Colonic mucosa (tissue), 4 donors: ENCODE data around the gene PDIA6. TPM values are rescaled to one million over a fixed set of nuclear protein-coding genes. Genes with fewer than 3 reads are reported as not detected.

Source experiments
- DNase-seq: peaks from one replicate; pipeline ENCODE4 v3.0.0-alpha.2; 2020
- H3K27ac ChIP-seq: fragments of 200-600 bp; one replicate; pipeline ENCODE4 v1.8.0; 2021
- H3K27me3 ChIP-seq: fragments of 200-600 bp; one replicate; pipeline ENCODE4 v1.8.0; 2021
- H3K36me3 ChIP-seq: fragments of 200-600 bp; one replicate; pipeline ENCODE4 v1.8.0; 2021
- H3K4me1 ChIP-seq: fragments of 200-600 bp; one replicate; pipeline ENCODE4 v1.8.0; 2021; ENCODE audit warnings: mild to moderate bottlenecking
- H3K4me3 ChIP-seq: fragments of 200-600 bp; one replicate; pipeline ENCODE4 v1.8.0; 2021
- H3K9ac ChIP-seq, 2 donors: one replicate each; pipeline ENCODE4 v1.7.0; 2013; ENCODE audit warnings: control low read depth in 2 of 2, low read depth in 2 of 2, low read length in 2 of 2
- H3K9me3 ChIP-seq: fragments of 200-600 bp; one replicate; pipeline ENCODE4 v1.8.0; 2021
- intact Hi-C: fragments of 100-400 bp; cut with DNase I; formaldehyde crosslinking; loops from one replicate; pipeline ENCODE4 v1.14.1; 2022
- total RNA-seq, 2 donors: library from RNA; stranded (reverse); fragmentation: NEBNext Ultra II Directional in 1 of 2; extraction: Animal tissue kit (Norgen Biotek cat#: 25700) in 1 of 2; gene quantifications; one replicate each; pipeline ENCODE4 v1.2.1, GENCODE V29; 2021
- TF ChIP-seq, protein P1 (sequence below): fragments of 200-600 bp; IDR thresholded peaks from one replicate; pipeline ENCODE4 v1.8.0; 2022; ENCODE audit warnings: antibody characterized with exemption, mild to moderate bottlenecking
- donor health status: healthy.
- donor health status: DM: no; HTN: no; CAD: no.
- donor health status: DM: no; HTN: no; CAD: no.

The PDIA6 gene
- total RNA-seq, 2 donors from 2014 or later = 180 to 347 TPM

DNA sequence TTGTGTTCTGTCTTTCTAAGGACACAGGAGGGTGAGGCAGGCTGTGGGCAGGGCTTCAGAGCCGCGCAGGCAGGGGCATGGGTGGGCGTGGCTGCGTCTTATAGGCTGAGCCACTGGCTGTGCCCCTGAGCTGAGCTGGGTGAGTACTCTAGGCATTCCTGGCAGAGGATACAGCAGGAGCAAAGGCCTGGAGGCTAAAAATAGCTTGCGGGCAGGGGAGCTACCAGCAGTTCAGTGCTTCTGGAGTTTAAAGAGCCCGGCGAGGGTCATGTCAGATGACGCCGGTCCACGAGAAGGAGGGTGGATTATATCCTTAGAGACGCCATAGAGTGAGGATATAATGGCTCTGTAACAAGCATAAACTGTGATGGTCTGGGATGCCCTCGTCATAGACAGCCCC lies 31.5 kb upstream of the PDIA6 start:
- intact Hi-C loops = no loop called here
- no peaks in the 10 kb centered on the region for H3K9me3 ChIP-seq
- H3K9ac ChIP-seq = no peak overlapping the region
- DNase-seq = peak; percentile 89
- no peaks in the 10 kb centered on the region for H3K27me3 ChIP-seq
- H3K4me3 ChIP-seq = no peak overlapping the region
- H3K4me1 ChIP-seq = no peaks in the 10 kb centered on the region
- H3K36me3 ChIP-seq = no peaks in the 10 kb centered on the region
- TF ChIP-seq, protein P1, sequence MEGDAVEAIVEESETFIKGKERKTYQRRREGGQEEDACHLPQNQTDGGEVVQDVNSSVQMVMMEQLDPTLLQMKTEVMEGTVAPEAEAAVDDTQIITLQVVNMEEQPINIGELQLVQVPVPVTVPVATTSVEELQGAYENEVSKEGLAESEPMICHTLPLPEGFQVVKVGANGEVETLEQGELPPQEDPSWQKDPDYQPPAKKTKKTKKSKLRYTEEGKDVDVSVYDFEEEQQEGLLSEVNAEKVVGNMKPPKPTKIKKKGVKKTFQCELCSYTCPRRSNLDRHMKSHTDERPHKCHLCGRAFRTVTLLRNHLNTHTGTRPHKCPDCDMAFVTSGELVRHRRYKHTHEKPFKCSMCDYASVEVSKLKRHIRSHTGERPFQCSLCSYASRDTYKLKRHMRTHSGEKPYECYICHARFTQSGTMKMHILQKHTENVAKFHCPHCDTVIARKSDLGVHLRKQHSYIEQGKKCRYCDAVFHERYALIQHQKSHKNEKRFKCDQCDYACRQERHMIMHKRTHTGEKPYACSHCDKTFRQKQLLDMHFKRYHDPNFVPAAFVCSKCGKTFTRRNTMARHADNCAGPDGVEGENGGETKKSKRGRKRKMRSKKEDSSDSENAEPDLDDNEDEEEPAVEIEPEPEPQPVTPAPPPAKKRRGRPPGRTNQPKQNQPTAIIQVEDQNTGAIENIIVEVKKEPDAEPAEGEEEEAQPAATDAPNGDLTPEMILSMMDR = no peak
- H3K27ac ChIP-seq = peak overlapping the region; percentile 50

DNA sequence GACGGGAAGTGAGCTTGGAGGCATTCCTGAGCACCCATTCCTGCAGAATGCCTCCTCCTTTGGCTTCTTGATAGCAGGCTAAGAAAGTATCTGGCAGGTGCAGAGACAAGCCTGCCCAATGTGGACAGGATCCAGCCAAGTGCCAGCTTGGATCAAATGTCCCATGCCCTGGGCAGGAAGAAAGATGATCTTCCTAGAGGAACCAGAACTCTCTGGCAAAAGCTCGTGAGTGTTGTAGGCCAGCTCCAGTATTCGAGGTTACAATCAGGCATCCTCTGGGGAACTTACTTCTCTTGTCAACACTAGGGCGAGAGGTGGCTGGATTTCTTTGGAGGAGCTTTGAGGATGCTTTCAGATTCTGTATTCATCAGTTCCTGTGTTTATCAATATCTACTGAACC lies 29.9 kb upstream of the PDIA6 start:
- H3K27ac ChIP-seq = no peak overlapping the region
- no peak for DNase-seq
- no peaks in the 10 kb centered on the region for H3K9me3 ChIP-seq
- no peak overlapping the region for H3K9ac ChIP-seq
- H3K4me3 ChIP-seq = no peak overlapping the region
- H3K27me3 ChIP-seq = no peaks in the 10 kb centered on the region
- intact Hi-C loops = no loop called here
- H3K4me1 ChIP-seq = no peaks in the 10 kb centered on the region
- TF ChIP-seq, protein P1 = no peak
- no peaks in the 10 kb centered on the region for H3K36me3 ChIP-seq

DNA sequence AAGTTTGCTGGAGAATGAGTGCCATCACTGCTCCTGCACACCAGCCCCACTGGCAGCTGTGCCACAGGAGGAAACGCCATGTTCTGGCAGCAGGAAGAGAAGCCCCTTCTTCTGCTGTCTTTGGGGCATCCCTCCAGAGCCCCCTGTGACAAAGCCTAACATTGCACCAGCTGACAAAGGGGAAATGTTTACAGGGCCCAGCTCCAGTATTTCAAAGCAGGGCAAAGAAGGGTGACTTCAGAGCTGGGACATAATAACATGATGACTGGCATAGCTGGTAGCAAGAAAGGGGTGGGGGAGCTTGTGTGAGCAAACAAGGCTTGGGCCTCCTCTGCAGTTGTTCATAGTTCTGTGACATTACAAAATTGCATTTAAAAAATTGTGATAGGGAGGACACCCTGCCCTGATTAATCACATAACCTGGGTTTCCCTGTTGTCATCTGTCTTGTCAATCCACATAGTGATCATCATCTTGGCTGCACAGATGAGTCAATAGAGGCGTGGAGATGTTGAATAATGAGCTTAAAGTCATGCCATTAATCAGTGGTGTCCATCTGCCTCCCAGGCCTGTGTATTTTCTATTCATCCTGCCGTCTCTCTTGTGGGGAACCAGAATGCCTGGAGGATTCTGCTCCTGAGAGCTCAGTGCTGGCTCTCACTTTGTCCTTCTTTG lies 29.1 kb upstream of the PDIA6 start:
- DNase-seq = no peak
- Histone ChIP-seq H3K27ac (no peak overlapping the region), H3K4me1 (no peaks in the 10 kb centered on the region), H3K27me3 (no peaks in the 10 kb centered on the region), H3K36me3 (no peaks in the 10 kb centered on the region), H3K9me3 (no peaks in the 10 kb centered on the region), H3K9ac (no peak overlapping the region), H3K4me3 (no peak overlapping the region)
- TF ChIP-seq, protein P1 = no peak
- intact Hi-C loops = no loop called here

DNA sequence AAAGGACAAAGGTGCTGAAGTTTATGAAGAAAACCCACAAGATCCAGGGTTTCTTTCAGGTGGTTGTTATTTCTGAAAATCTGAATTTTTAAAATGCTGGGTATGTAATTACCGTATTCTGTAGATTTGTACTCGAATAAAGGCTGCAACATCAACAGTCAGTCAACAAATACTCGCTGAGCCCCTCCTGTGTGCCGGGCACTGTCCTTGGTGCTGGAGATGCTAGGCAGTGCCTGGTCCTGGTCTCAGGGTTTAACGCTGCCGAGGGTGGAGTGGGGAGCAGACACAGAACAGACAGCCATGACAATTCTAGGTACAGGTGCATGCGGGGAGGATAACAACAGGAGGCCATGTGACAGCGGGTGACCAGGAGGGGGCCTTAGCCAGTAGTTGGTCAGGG lies 27.2 kb upstream of the PDIA6 start:
- TF ChIP-seq, protein P1 = no peak
- H3K4me1 ChIP-seq = no peaks in the 10 kb centered on the region
- H3K27me3 ChIP-seq = no peaks in the 10 kb centered on the region
- no peak for DNase-seq
- no peak overlapping the region for H3K4me3 ChIP-seq
- no peak overlapping the region for H3K9ac ChIP-seq
- intact Hi-C loops = no loop called here
- no peaks in the 10 kb centered on the region for H3K9me3 ChIP-seq
- H3K36me3 ChIP-seq = no peaks in the 10 kb centered on the region
- no peak overlapping the region for H3K27ac ChIP-seq

DNA sequence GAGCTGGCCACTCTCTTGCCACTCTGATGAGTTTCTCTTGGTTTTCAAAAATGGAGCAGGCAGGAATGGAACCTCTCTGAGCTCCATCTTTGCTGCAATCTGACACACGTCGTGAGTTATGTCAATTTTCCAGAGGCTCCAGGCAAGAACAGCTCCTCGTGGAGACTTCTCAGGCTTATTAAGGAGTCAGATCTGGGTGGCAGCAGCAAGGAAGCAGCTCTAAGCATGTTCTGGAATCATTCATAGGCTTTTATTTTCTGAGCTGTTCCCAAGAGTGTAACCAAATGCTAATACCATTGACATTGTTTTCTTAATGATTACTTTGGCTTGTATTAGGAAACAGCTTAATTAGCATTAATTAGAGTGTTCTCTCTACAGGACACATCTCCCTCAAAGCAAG lies 26.1 kb upstream of the PDIA6 start:
- no peaks in the 10 kb centered on the region for H3K9me3 ChIP-seq
- no peaks in the 10 kb centered on the region for H3K36me3 ChIP-seq
- H3K9ac ChIP-seq = no peak overlapping the region
- intact Hi-C loops = no loop called here
- H3K4me3 ChIP-seq = no peak overlapping the region
- no peaks in the 10 kb centered on the region for H3K27me3 ChIP-seq
- H3K4me1 ChIP-seq = no peaks in the 10 kb centered on the region
- TF ChIP-seq, protein P1 = no peak
- no peak for DNase-seq
- H3K27ac ChIP-seq = no peak overlapping the region
